Right lobe of liver (tissue), 4 donors: ENCODE results near the gene GCLM.

ENCODE experiments used
- CTCF ChIP-seq, 4 donors: fragments of 200-600 bp in 3 of 4; fragments of 450-650 bp in 1 of 4; IDR thresholded peaks; one replicate each; pipeline versions ENCODE4 v1.5.1 to v1.8.0; 2016 to 2022; ENCODE audit warnings: antibody characterized with exemption in 4 of 4, mild to moderate bottlenecking in 2 of 4
- POLR2A ChIP-seq: fragments of 450-650 bp; IDR thresholded peaks from one replicate; pipeline ENCODE4 v1.6.1; 2017; ENCODE audit warnings: antibody characterized with exemption, mild to moderate bottlenecking
- donor health status: DM: no; HTN: no; CAD: no.
- donor health status: DM: no; HTN: no; CAD: no.
- donor health status: DM: no; HTN: yes; CAD: no.

DNA sequence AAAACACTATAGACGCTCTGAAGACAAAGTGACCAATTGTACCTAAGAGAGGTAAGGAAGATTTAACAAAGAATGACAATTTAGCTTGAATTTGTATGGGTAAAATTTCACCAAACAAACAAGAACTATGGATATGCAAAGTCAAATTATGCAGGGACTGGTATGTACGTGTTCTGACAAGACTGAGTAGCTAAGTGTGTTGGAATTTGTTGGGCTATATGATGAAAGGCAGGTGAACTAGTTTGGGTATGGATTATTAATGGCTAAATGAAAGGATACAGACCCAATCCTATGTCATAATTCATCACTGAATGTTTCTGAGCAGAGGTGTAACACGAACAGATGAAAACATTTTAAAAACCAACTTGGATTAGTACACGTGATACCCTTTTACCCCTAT lies 37.9 kb downstream of the GCLM start:
- TF ChIP-seq CTCF (IDR thresholded peaks at IDR 0.05): no peak
- TF ChIP-seq POLR2A: no peak
